ENCODE measurements around the gene TCF4. TPM values are rescaled to one million over a fixed set of nuclear protein-coding genes. Genes with fewer than 3 reads are reported as not detected.

TCF4 gene
- total and polyA plus RNA-seq, 4 donors, result 14.3 to 356 (median 73.0) TPM

- DNase-seq (no peak), ATAC-seq (ENCODE audit: insufficient read depth, low FRiP score) (no peak)
- peaks cover 0 to 3% (median 0%) of the 10 kb centered on the region in 4 donors for H3K9me3 ChIP-seq (ENCODE audit: control insufficient read depth in 4 of 4, insufficient read depth in 3 of 4, low read length in 3 of 4)
- H3K4me1 ChIP-seq (ENCODE audit: control insufficient read depth in 5 of 5, insufficient read depth in 5 of 5, low read length in 5 of 5), result peaks cover 1 to 22% (median 11%) of the 10 kb centered on the region in 5 donors
- peak overlapping the region in 1 of 2 donors; percentile 51 for H3K27ac ChIP-seq (ENCODE audit: low read depth in 1 of 2, low read length in 1 of 2)
- no peak for TF ChIP-seq CTCF (IDR thresholded peaks at IDR 0.05; ENCODE audit: control extremely low read depth, extremely low read depth)
- no peak overlapping the region for H3K4me3 ChIP-seq
- WGBS, 2 donors, result 73 to 85% methylated on average over 9 of the region's 9 CpGs
- H3K36me3 ChIP-seq (ENCODE audit: control insufficient read depth in 4 of 4, insufficient read depth in 4 of 4, low read length in 4 of 4), result no peaks in the 10 kb centered on the region
- H3K9ac ChIP-seq (ENCODE audit: insufficient read depth in 1 of 2, low read length in 2 of 2), result no peak overlapping the region
- no peaks in the 10 kb centered on the region for H3K27me3 ChIP-seq (ENCODE audit: control insufficient read depth in 3 of 3, insufficient read depth in 3 of 3, low read length in 2 of 3)
Measured at GRCh38 chr18:55479656-55480420, 108.2 kb downstream of the TCF4 start.

- 44 to 51% methylated on average over 8 of the region's 8 CpGs for WGBS, 2 donors
Measured at GRCh38 chr18:55477860-55478581, 110.0 kb downstream of the TCF4 start.

GRCh38 chr18:55477499-55477859 lies 110.5 kb downstream of the TCF4 start:
- DNase-seq (peak in 2 of 3 donors; percentile 40 to 42), ATAC-seq (ENCODE audit: insufficient read depth, low FRiP score) (no peak)
- H3K9ac ChIP-seq (ENCODE audit: insufficient read depth in 1 of 2, low read length in 2 of 2), result peak overlapping the region in 1 of 2 donors; percentile 87
- no peaks in the 10 kb centered on the region for H3K36me3 ChIP-seq (ENCODE audit: control insufficient read depth in 4 of 4, insufficient read depth in 4 of 4, low read length in 4 of 4)
- H3K27ac ChIP-seq (ENCODE audit: low read depth in 1 of 2, low read length in 1 of 2), result peak overlapping the region; percentile 61 to 90
- 11 to 18% methylated on average over 4 of the region's 4 CpGs for WGBS, 2 donors
- peak overlapping the region; percentile 14 for H3K4me3 ChIP-seq
- H3K9me3 ChIP-seq (ENCODE audit: control insufficient read depth in 4 of 4, insufficient read depth in 3 of 4, low read length in 3 of 4), result peaks cover 0 to 3% (median 0%) of the 10 kb centered on the region in 4 donors
- no peak for TF ChIP-seq CTCF (IDR thresholded peaks at IDR 0.05; ENCODE audit: control extremely low read depth, extremely low read depth)
- peaks cover 1 to 25% (median 11%) of the 10 kb centered on the region in 5 donors for H3K4me1 ChIP-seq (ENCODE audit: control insufficient read depth in 5 of 5, insufficient read depth in 5 of 5, low read length in 5 of 5)
- H3K27me3 ChIP-seq (ENCODE audit: control insufficient read depth in 3 of 3, insufficient read depth in 3 of 3, low read length in 2 of 3), result no peaks in the 10 kb centered on the region

More at GRCh38 chr18:55477860-55478581, 110.0 kb downstream of the TCF4 start:
- Histone ChIP-seq H3K4me1 (ENCODE audit: control insufficient read depth in 5 of 5, insufficient read depth in 5 of 5, low read length in 5 of 5) (peaks cover 1 to 25% (median 11%) of the 10 kb centered on the region in 5 donors), H3K27ac (ENCODE audit: low read depth in 1 of 2, low read length in 1 of 2) (peak overlapping the region; percentile 61 to 90), H3K36me3 (ENCODE audit: control insufficient read depth in 4 of 4, insufficient read depth in 4 of 4, low read length in 4 of 4) (no peaks in the 10 kb centered on the region), H3K9me3 (ENCODE audit: control insufficient read depth in 4 of 4, insufficient read depth in 3 of 4, low read length in 3 of 4) (peaks cover 0 to 3% (median 0%) of the 10 kb centered on the region in 4 donors), H3K4me3 (no peak overlapping the region), H3K9ac (ENCODE audit: insufficient read depth in 1 of 2, low read length in 2 of 2) (peak overlapping the region in 1 of 2 donors; percentile 87), H3K27me3 (ENCODE audit: control insufficient read depth in 3 of 3, insufficient read depth in 3 of 3, low read length in 2 of 3) (no peaks in the 10 kb centered on the region)
- DNase-seq (peak in 2 of 3 donors; percentile 62 to 79), ATAC-seq (ENCODE audit: insufficient read depth, low FRiP score) (no peak)
- TF ChIP-seq CTCF (IDR thresholded peaks at IDR 0.05; ENCODE audit: control extremely low read depth, extremely low read depth), result no peak

All from lung (tissue), 12 donors.